ENCODE results near the gene SPECC1.

SPECC1 gene

DNA sequence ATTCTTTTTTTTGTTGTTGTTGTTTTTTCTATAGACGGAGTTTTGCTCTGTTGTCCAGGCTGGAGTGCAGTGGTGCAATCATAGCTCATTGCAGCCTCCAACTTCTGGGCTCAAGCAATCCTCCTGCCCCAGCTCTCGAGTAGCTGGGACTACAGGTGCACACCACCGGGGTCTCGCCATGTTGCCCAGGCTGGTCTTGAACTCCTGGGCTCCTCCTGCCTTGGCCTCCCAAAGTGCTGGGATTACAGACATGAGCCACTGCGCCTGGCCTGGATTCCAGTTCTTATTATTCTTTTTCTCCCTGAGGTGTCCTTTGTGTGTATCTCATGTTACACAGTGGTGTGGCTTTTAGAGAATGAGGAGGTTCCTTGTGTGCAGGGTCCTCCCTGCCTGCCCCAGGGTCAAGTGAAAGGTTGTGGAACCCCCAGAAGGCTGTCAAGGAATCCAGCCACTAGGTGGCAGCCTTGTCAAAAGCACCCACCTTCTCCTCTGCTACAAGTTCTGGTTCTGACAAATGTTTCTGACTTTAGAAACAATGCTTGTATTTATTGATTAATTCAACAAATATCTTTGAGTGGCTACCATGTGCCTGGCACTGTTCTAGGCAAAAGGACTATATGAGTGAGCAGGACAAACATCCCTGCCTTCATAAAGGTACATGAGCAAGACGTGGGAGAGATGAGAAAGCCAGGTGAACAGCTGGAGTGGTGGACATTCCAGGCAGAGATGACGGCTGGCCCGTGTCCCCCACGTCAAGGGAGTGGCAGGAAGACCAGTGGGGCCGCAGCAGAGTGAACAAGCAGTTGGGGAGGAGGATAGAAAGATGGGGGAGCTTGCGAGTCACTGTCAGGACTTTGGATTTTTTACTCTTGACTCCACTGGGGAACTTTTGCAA lies 112.4 kb downstream of the SPECC1 start:
- peak; percentile 14 to 29 for DNase-seq (ENCODE audit: extremely low read depth in 1 of 2, low read depth in 1 of 2)

DNA sequence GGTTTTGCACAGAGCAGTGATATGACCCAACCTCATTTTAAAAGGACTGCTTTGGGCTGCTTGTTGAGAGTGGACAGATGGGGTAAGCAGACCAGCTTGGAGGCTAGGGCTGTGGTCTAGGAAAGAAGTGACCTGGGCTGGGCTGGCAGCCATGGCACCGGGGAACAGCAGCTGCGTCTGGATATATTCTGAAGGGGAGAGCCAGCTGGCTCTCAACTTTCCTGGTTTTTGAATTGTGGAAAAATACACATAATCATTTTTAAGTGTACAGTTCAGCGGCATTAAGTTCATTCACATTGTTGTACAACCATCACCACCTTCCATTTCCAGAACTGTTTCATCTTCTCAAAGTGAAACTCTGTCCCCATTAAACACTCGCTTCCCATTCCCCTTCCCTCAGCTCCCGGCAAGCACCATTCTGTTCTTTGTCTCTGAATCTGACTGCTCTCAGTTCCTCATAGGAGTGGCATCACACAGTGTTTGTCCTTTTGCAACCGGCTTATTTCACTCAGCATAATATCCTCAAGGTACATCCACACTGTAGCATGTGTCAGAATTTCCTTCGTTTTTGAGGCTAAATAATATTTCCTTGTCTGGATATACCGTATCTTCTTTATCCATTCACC lies 113.2 kb downstream of the SPECC1 start:
- no peak for DNase-seq (ENCODE audit: extremely low read depth in 1 of 2, low read depth in 1 of 2)

DNA sequence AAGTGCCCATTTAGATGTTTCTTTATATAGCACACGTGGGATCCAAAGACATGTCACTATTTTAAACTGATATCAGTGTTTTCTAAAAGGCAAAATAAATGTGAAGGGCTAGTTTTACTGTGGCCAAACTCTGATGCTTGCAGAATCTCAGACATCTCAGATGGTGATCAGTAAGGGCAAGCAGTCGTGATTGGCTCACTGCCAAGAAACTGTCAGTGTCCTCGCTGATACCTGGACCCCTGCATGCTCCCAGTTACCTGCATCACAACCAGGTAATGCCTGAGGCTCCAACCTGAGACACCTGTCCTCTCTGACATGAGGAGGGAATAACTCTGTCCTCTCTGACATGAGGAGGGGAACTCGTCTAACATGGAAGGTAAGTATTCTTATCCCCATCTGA lies 114.0 kb downstream of the SPECC1 start:
- no peak for DNase-seq (ENCODE audit: extremely low read depth in 1 of 2, low read depth in 1 of 2)

DNA sequence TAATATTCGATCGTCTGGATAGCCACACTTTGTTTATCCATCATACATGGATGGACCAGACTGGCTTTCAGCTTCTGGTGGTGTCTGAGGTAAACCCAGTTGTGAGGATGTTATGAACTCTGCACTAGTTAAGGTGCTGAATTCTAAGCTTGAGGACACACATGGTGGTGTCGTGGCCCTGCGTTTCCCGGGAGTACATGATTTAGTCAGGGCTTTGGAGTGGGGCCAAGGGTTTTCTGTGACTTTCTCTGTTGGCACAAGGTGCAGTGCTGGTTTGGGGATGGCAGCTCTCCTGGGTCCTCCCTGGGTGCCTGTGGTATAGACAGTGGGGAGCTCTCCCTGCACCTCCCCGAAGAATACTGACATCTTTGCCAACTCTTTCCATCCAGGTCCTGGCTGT lies 116.6 kb downstream of the SPECC1 start:
- no peak for DNase-seq (ENCODE audit: extremely low read depth in 1 of 2, low read depth in 1 of 2)

DNA sequence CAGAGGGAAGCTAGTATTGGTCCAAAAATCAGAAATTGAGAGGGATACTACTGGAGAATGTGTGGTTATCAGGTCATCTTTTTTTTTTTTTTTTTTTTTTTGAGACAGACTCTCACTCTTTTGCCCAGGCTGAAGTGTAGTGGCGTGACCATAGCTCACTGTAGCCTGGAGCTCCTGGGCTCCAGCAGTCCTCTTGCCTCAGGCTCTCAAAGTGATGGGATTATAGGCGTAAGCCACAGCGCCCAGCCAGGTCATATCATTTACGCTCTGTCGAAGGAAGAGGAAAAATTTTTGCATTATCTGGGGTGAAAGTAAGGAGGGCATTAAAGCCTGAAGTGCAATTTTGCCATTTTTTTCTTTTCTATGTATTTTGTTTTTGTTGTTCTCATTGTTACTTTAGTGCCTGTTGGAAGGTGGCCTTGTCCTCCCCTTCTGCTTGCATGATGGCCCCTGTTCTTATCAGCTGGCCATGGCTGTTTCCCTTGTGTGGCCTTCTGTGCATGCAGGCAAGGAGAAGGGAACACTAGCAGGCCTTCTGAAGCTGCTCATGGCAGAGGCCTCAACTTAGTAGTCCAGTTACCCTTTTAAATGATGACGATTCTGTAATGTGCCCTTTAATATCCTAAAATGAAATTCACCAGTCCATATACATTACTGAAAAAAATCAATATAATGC lies 118.3 kb downstream of the SPECC1 start:
- no peak for DNase-seq (ENCODE audit: extremely low read depth in 1 of 2, low read depth in 1 of 2)

DNA sequence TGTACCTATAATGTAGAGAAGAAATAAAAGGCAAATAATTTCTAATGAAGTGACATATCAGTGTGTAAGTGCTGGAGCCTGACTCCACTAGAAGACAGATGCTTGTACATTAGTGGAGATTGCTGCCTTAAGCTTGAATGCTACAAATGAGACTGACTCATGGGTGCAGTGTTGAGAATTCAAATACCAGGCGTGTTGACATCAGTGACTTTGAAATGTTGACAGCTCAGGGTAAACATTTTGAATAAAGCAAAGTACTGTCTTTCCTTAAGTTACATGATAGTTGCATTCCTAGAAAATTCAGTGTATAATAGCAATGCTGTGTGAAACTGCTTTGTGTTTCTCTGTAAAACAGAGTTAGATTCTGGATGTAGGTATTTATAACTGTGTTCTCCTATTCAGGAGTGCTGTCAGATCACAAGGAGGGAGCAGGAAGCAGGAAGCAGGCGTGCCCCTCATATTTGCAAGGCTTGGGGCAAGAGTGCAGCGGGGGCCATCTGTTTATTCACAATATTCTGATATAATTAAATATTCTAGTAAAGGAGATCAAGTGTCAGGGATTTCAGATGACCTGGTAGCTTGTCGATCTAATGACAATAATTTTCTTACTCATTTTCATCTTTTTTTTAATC lies 119.0 kb downstream of the SPECC1 start:
- no peak for DNase-seq (ENCODE audit: extremely low read depth in 1 of 2, low read depth in 1 of 2)

DNA sequence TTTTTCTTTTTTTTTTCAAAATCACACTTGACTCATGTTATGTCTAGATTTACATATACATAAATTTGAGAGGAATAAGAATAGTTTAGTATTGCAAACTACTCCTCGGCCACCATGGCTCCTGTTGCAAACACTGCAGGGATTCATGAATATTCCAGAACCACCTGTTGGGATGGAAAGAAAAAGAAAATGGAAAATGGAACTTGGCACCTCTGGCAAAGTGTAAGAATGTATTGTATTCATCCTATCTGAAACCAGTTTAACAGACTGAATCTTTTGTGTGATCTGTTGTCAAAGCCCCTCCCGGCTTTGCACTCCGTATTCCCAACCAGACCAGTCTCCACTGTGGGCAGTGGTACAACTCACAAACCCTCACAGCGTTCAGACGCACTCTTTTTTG lies 124.4 kb downstream of the SPECC1 start:
- DNase-seq (ENCODE audit: extremely low read depth in 1 of 2, low read depth in 1 of 2) = no peak

DNA sequence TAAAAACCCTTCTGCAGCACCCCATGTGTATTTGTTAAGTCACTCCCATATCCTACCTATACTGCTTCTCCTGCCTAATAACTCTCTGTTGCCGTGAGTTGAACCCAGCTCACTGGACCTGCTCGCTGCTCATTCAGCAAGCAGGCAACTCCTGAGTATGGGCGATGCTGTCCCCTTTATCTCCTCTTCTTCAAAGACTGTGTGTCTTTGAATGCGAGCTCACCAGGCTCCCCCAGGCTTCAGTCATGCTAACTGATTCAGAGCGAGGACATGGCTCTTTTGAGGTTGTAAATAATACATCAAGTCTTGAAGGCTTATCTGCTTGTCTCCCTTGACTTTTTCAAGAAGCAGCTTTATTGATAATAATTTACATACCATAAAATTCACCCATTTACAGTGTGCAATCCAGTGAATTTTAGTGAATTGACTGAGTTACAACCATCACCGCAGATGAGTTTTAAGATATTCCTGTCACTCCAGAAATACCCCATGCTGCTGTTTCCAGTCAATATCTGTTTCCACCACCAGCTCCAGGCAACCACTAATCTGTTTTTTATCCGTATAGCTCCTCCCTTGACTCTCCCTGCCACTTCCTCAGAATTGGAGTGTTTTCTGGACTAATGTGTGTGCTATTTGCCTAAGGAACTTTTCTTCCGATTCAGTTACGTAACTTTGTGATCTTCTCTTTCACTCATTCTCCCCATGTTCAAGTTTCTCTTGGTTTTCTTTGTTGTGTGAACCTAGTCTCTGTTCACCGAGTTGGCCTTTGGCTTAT lies 132.2 kb downstream of the SPECC1 start:
- DNase-seq (ENCODE audit: extremely low read depth in 1 of 2, low read depth in 1 of 2) = no peak

DNA sequence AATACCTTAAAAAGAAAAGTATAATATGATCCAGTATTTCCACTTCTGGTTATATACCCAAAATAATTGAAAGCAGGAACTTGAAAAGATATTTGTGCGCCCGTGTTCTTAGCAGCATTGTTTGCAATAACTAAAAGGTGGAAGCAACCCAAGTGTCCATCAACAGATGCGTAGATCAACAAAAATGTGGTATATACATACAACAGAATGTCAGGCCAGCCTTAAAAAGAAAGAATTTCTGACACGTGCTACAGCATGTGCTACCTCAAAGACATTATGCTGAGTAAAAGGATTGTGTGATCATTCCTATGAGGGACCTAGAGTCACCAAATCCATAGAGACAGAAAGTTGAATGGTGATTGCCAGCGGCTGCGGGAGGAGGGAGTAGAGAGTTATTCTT lies 133.1 kb downstream of the SPECC1 start:
- no peak for DNase-seq (ENCODE audit: extremely low read depth in 1 of 2, low read depth in 1 of 2)

DNA sequence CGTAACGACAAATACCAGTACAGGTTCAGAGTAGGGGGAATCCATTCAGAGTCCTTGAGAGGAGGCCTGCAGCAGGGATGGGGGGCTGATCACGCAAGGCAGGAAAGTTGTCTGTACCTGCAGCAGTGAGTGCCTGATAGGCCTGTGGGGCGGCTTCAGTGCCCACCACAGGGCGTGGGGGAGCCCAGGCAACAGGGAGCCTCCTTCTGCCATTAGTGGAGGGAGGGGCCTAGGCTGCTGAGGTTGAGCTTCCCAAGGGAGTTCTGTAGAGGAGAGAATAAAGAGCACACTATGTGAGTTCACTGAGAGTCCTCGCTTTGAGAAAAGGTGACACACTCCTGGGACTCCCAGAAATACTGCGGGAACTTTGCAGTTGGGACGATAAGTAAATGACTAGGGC lies 134.6 kb downstream of the SPECC1 start:
- DNase-seq (ENCODE audit: extremely low read depth in 1 of 2, low read depth in 1 of 2) = no peak

DNA sequence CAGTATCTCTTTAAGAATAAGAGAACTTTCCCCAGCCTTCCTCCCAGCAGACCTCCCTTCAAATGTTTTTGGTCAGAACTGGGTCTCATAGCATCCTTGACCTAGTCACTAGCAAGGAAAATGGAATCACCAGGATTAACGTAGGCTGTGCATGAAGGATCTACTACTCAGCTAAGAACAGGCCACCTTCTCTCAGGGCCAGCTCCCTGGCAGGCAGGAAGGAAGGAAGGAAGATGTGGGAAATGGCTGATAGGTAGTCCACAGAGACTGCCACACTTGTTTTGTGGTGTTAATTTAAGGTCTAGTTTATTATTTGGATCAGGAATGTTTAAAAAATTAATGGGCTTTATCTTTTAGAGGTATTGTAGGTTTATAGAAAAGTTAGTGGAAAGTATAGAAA lies 136.4 kb downstream of the SPECC1 start:
- DNase-seq (ENCODE audit: extremely low read depth in 1 of 2, low read depth in 1 of 2) = no peak

DNA sequence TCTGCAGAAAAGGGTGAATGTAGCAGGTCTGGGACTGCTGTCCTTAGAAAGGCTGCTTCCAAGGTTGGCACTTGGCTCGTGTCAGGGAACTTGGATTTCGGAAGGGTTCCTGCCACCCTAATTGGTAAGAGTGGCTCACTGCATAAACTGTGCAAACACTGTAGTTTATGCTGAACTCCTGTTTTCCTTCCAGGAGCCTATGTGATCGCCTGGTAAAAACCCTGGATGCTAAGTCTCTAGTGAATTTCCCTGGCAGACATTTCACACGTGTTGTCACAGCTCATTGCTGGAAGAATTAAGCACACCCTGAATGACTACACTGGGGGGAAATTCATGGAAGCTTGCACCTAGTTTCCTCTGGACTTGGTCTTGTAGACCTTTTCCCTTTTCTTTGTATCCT lies 140.1 kb downstream of the SPECC1 start:
- DNase-seq (ENCODE audit: extremely low read depth in 1 of 2, low read depth in 1 of 2) = no peak

DNA sequence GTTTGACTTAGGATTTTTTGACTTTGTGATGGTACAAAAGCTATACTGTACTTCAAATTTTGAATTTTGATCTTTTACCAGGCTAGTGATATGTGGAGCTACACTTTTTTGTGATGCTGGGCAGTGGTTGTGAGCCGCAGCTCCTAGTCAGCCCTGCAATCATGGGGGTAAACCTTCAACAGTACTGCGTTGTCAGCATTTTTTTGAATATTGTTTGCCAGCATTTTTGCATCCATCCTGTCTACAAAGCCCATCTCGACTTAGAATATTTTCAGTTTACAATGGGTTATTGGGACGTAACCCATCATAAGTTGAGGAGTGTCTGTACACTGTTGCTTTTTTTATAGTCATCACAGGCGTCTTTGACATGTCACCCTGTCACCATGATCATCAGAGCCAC lies 142.0 kb downstream of the SPECC1 start:
- DNase-seq (ENCODE audit: extremely low read depth in 1 of 2, low read depth in 1 of 2) = no peak

DNA sequence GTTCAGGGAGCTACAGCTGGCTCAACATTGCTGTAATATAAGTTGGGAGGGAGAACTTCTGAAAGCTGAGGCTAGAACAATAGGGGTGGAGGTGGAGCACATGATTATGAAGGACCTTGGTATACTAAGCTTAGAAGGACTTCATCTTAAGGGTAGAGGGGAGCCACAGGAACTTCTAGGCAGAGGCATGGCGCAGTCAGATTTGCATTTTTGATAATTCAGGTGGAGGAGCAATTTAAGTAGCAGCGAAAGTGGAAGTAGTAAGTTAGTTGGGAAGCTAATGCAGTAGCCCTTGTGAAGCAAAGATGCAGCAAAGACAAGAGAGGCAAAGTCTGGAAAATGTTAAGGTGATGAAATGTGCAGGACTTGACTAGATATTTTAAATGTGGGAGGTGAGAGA lies 144.1 kb downstream of the SPECC1 start:
- DNase-seq (ENCODE audit: extremely low read depth in 1 of 2, low read depth in 1 of 2) = no peak

DNA sequence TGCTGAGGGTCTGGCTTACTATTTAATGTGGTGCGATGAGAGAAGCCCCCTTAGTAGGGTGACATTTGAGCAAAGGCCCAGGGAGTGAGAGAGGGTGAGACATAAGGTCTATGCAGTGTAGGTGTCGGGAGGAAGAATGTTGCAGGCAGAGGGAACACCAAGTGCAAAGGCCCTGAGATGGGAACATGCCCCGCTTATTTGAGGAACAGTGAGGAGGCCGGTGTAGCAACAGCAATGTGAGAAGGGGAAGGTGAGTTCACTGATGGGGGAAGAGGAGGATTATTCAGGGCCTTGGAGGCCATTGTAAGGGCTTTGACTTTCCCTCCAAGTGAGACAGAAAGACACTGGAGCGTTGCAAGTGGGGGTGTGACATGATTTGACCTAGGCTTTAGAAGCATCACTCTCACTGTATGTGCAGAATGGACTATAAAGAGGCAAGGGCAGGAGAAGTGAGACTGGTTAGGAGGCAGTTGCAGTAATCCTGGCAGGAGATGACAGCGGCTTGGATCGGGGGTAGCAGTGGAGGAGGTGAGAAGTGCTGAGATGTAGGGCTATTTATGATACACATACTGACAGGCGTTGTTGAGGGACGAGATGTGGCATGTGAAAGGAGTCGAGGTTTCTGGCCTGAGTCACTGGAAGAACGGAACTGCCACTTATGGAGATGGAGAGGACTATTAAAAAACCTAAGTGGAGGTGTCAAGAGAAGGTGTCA lies 145.3 kb downstream of the SPECC1 start:
- no peak for DNase-seq (ENCODE audit: extremely low read depth in 1 of 2, low read depth in 1 of 2)

DNA sequence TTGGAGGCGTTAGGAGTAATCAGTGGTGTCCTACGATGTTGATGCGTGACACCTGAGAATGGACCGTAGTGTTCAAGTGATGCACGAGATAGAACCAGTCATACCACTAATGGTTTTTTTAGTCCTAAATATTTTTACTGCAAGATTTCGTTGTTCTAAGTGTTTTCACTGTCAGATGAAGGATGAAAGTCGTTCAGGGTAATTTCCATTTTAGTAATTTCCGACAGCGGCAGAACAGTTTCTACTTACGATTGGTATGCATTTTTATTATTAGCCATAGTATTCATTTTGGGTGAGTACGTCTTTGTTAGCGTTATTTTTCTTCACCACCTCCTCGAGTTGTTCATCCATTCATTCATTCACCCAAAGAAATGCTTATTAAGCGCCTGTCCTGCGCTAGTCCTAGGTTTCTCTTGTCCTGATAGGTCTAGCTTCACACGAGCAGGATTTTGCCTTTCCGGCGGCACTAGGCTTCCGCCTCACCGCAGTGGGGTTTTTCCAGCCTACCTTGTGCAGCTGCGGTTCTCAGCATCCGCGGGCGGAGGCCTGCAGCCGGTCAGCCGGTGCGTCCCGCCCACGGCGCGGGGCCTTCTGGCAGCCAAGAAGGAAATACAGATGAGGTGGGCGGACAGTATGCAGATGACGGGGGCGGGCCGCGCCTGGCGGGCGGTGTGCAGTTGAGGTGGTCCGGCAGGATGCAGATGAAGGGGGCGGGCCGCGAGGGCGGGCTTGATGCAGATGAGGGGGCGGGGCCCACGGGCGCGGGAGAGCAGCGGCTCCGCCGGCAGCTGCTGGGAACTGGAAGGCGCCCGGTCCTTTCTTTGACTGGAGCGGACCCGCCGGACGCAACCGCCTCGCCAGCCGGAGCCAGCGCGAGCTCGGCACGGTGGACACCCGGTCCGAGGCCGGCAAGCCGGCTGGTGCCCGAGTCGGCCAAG lies 146.4 kb downstream of the SPECC1 start:
- peak; percentile 94 to 96 for DNase-seq (ENCODE audit: extremely low read depth in 1 of 2, low read depth in 1 of 2)

DNA sequence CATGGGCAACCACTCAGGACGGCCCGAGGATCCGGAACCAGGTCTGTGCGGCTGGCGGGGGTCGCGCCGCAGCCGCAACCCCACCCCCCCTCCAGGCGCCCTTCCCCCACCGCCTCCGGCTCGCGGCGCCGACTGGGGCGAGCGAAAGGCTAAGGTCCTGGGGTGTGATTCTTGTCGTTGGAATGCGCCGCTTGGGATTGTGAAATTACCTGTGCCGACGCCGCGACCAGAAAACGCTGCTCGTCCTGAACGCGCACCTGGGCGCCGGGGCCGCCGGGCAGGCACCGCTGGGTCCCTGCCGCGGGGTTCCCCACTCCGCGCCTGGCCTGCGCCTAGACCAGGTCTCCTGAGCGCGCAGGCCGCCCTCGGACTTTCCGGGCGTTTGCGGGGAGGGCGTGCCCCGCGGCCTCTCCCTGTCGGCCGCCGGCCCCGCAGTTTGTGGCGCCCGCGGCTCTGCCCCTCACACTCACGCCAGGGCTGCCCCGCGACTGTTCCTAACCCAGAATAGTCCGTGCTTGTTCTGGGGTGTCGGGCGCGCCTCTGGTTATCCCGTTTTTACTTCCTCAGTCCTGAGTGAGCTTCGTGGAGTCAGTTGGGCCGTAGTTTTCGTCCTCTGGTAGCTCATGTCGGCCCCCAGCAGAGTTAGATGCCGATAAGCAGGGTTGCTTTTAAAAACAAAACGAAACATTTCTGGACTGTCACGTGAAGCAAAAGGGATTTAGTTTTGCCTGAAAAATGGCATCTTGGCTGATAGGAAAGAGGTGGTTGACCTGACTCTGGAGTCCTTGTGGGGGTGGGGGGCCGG lies 147.2 kb downstream of the SPECC1 start:
- no peak for DNase-seq (ENCODE audit: extremely low read depth in 1 of 2, low read depth in 1 of 2)

DNA sequence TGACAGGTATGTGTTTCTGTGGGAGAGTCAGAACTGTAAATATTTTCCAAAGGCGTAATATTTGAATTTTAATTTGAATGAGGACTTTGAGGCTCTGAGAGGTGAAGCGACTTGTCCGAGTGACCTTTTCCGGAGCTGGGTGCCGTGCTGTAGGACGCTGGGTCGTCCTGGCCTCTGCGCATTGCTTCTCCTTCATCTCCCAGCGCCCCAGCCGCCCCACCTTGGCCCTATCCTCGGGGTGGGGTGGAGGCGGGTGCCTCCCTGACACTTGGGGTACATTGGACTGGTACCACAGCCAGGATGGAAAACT lies 147.8 kb downstream of the SPECC1 start:
- DNase-seq (ENCODE audit: extremely low read depth in 1 of 2, low read depth in 1 of 2) = no peak

All from stimulated activated CD8-positive, alpha-beta memory T cell treated with anti-CD3 and anti-CD28 coated beads, Interleukin-7, amount 100 ng/mL, for 48 hours (primary cell).